Hepatocyte (in vitro differentiated cells): ENCODE measurements around the gene NPFFR2. TPM values are rescaled to one million over a fixed set of nuclear protein-coding genes. Genes with fewer than 3 reads are reported as not detected.
A peak's percentile ranks its signal among the peaks of the same experiment; 100 is the strongest.
"Not testable (repeated sequence)": the region's sequence is repeated elsewhere in the genome, so short reads cannot be mapped to it uniquely, and the experiment has no call there.

ENCODE experiments used
- DNase-seq: peaks from one replicate; pipeline ENCODE4 v3.0.0-alpha.2; 2016; ENCODE audit warnings: low spot score
- H2AFZ ChIP-seq: fragments of 200-600 bp; sonication (generic); 2 replicates; pipeline ENCODE4 v1.6.0; 2016; ENCODE audit warnings: antibody characterized with exemption, mild to moderate bottlenecking
- H3K27ac ChIP-seq: fragments of 200-600 bp; sonication (generic); 2 replicates; pipeline ENCODE4 v1.5.1; 2016; ENCODE audit warnings: mild to moderate bottlenecking
- H3K27me3 ChIP-seq: fragments of 200-600 bp; sonication (generic); 2 replicates; pipeline ENCODE4 v1.6.1; 2016
- H3K36me3 ChIP-seq: fragments of 200-600 bp; sonication (generic); replicated peaks from 2 replicates; pipeline ENCODE4 v1.5.1; 2016; ENCODE audit warnings: low read depth; ENCODE audit not compliant: insufficient read depth
- H3K4me1 ChIP-seq: fragments of 200-600 bp; sonication (generic); 2 replicates; pipeline ENCODE4 v1.5.1; 2016; ENCODE audit warnings: mild to moderate bottlenecking, moderate library complexity; ENCODE audit not compliant: insufficient read depth
- H3K4me2 ChIP-seq: fragments of 200-600 bp; sonication (generic); 2 replicates; pipeline ENCODE4 v1.6.0; 2016
- H3K4me3 ChIP-seq: fragments of 200-600 bp; sonication (generic); 2 replicates; pipeline ENCODE4 v1.5.1; 2016; ENCODE audit warnings: mild to moderate bottlenecking
- H3K79me2 ChIP-seq: fragments of 200-600 bp; sonication (generic); 2 replicates; pipeline ENCODE4 v1.6.0; 2017; ENCODE audit warnings: mild to moderate bottlenecking
- H3K9me2 ChIP-seq: fragments of 200-600 bp; sonication (generic); replicated peaks from 2 replicates; pipeline ENCODE4 v1.6.0; 2017; ENCODE audit warnings: mild to moderate bottlenecking; ENCODE audit not compliant: insufficient read depth
- H3K9me3 ChIP-seq: fragments of 200-600 bp; sonication (generic); 2 replicates; pipeline ENCODE4 v1.5.1; 2016; ENCODE audit warnings: low read depth, mild to moderate bottlenecking
- H4K20me1 ChIP-seq: fragments of 200-600 bp; sonication (generic); 2 replicates; pipeline ENCODE4 v1.6.0; 2016; ENCODE audit warnings: mild to moderate bottlenecking; ENCODE audit not compliant: insufficient read depth, poor library complexity, severe bottlenecking
- EZH2 ChIP-seq: fragments of 200-600 bp; sonication (generic); IDR thresholded peaks from 2 replicates; pipeline ENCODE4 v1.6.1; 2016; ENCODE audit warnings: antibody characterized with exemption, mild to moderate bottlenecking, borderline replicate concordance
- EZH2phosphoT487 ChIP-seq: fragments of 200-600 bp; sonication (generic); IDR thresholded peaks from one replicate; pipeline ENCODE4 v1.6.1; 2018; ENCODE audit warnings: antibody characterized with exemption, mild to moderate bottlenecking, low read depth, moderate library complexity; ENCODE audit not compliant: unreplicated experiment, severe bottlenecking
- WGBS: methylation state at CpG from one replicate; pipeline ENCODE4 v1.1.6; 2016; ENCODE audit warnings: low lambda C conversion rate; ENCODE audit errors: missing lambda C conversion rate; 5-methylcytosine and 5-hydroxymethylcytosine counted together
- polyA plus RNA-seq: library from polyadenylated mRNA; unstranded; fragments of >200 nt; fragmentation: Nextera tagmentation; extraction: Ambion mirVana; gene quantifications from 2 replicates; pipeline ENCODE4 v1.2.1, GENCODE V29; 2016
- total RNA-seq: library from RNA; depleted of rRNA; stranded (reverse); fragments of >200 nt; gene quantifications from 2 replicates; pipeline ENCODE4 v1.2.3, GENCODE V29; 2014
- TF ChIP-seq, protein P1 (sequence below): fragments of 200-600 bp; sonication (generic); IDR thresholded peaks from 2 replicates; pipeline ENCODE4 v1.5.1; 2016; ENCODE audit warnings: antibody characterized with exemption, mild to moderate bottlenecking; ENCODE audit not compliant: poor library complexity

NPFFR2 gene
- total and polyA plus RNA-seq, 2 experiments from 2014 or later: 2.0 to 2.9 TPM

DNA sequence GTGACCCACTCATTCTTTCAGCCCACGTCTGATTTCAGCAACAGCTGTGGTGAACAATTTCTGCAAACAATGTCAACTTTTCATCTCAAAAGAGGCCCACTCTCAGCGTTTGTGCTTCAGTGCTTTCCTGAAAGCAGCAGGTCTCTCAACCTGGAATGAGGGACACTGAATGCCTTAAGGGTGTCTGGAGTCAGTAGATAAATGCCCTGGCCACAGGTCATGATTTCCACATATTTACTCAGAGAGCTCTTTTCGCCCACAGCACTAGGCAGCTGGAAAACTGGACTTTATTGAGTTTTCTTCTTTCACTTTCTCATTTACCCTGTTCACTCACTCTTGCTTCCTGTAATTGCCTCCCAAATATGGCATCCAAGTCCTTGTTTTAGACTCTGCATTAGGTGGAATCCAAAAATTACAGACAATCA is 52.8 kb downstream of the NPFFR2 start:
- H3K4me2 ChIP-seq: peak overlapping the region; percentile 31
- H3K27me3 ChIP-seq: no peaks in the 10 kb centered on the region
- H4K20me1 ChIP-seq: no peaks in the 10 kb centered on the region
- no peak overlapping the region for H2AFZ ChIP-seq
- TF ChIP-seq, protein P1, sequence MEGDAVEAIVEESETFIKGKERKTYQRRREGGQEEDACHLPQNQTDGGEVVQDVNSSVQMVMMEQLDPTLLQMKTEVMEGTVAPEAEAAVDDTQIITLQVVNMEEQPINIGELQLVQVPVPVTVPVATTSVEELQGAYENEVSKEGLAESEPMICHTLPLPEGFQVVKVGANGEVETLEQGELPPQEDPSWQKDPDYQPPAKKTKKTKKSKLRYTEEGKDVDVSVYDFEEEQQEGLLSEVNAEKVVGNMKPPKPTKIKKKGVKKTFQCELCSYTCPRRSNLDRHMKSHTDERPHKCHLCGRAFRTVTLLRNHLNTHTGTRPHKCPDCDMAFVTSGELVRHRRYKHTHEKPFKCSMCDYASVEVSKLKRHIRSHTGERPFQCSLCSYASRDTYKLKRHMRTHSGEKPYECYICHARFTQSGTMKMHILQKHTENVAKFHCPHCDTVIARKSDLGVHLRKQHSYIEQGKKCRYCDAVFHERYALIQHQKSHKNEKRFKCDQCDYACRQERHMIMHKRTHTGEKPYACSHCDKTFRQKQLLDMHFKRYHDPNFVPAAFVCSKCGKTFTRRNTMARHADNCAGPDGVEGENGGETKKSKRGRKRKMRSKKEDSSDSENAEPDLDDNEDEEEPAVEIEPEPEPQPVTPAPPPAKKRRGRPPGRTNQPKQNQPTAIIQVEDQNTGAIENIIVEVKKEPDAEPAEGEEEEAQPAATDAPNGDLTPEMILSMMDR: no peak
- no peak for TF ChIP-seq EZH2
- no peak for TF ChIP-seq EZH2phosphoT487
- no peaks in the 10 kb centered on the region for H3K79me2 ChIP-seq
- WGBS: 21% methylated on average over 3 of the region's 3 CpGs
- no peaks in the 10 kb centered on the region for H3K36me3 ChIP-seq
- no peaks in the 10 kb centered on the region for H3K4me1 ChIP-seq
- DNase-seq: peak; percentile 11
- H3K9me3 ChIP-seq: no peaks in the 10 kb centered on the region
- no peaks in the 10 kb centered on the region for H3K9me2 ChIP-seq
- H3K27ac ChIP-seq: no peak overlapping the region
- no peak overlapping the region for H3K4me3 ChIP-seq

DNA sequence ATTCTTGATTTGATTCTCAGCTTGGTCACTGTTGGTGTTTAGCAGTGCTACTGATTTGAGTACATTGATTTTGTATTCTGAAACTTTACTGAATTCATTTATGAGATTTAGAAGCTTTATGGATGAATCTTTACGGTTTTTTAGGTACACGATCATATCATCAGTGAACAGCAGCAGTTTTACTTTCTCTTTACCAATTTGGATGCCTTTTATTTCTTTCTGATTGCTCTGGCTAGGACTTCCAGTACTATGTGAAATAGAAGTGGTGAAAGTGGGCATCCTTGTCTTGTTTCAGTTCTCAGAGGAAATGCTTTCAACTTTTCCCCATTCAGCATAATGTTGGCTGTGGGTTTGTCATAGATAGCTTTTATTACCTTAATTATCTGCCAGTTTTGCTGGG is 58.8 kb downstream of the NPFFR2 start:
- not testable (repeated sequence) for H2AFZ ChIP-seq, H3K4me2 ChIP-seq, H3K9me3 ChIP-seq, H3K79me2 ChIP-seq, H3K36me3 ChIP-seq, DNase-seq, H4K20me1 ChIP-seq, H3K9me2 ChIP-seq, H3K27me3 ChIP-seq, H3K4me3 ChIP-seq, H3K27ac ChIP-seq, H3K4me1 ChIP-seq
- 95% methylated on average over 2 of the region's 2 CpGs for WGBS

DNA sequence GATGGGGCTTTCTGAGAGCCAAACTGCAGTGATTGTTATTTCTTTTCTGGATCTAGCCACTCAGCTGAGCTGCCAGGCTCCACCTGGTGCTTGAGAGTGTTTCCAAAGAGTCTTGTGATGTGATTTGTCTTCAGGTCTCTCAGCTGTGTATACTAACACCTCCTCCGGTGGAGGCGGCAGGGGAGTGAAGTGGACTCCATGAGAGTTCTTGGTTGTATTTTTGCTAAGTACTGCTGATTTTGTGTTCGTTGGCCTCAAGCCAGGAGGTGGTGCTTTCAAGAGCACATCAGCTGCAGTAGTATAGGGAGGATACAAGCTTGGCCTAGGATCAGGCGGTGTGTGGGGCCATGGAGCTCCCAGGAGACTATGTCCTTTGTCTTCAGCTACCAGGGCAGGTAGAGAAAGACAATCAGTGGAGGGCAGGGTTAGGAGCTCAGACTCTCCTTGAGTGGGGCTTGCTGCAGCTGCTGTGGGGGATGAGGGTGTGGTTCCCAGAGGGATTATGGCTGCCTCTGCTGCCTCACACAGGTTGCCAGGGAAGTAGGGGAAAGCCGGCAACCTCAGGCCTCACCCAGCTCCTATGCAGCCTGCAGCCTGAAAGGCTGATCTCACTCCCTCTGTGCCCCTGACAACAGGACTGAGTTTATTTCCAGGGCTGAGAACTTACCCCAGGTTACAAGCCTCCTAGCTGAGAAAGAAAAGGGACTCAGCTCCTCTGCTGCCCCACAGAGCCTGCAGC is 62.4 kb downstream of the NPFFR2 start:
- no peak for DNase-seq
- no peak overlapping the region for H3K4me2 ChIP-seq
- WGBS: 86% methylated on average over 5 of the region's 5 CpGs

DNA sequence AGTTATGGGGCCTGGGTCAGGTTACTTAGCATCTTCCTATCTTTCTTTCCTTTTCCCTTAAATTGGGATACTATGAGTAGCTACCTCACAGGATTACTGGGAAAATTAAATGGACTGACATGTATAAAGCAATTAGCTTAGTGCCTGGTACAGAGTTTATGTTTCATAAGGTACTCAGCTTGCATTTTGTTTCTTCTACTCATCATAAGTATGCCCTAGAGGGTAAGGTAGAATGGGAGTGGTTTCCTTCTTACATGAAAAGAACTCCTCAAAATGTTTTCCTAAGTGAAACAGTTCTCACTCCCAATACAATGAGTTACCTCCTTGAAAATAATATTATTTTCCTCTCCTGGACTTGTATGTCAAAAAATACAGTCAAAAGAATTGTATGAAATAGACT is 75.7 kb downstream of the NPFFR2 start:
- Histone ChIP-seq H3K4me1 (no peaks in the 10 kb centered on the region), H3K27ac (no peak overlapping the region), H3K9me2 (no peaks in the 10 kb centered on the region), H2AFZ (no peak overlapping the region), H3K4me3 (no peak overlapping the region), H3K27me3 (no peaks in the 10 kb centered on the region), H4K20me1 (no peaks in the 10 kb centered on the region), H3K9me3 (no peaks in the 10 kb centered on the region), H3K36me3 (no peaks in the 10 kb centered on the region), H3K79me2 (no peaks in the 10 kb centered on the region), H3K4me2 (no peak overlapping the region)
- TF ChIP-seq EZH2 (no peak), EZH2phosphoT487 (no peak)
- TF ChIP-seq, protein P1: no peak
- no peak for DNase-seq

More for the DNA sequence above, 62.4 kb downstream of the NPFFR2 start:
- Histone ChIP-seq H3K27ac (no peak overlapping the region), H2AFZ (no peak overlapping the region), H3K27me3 (no peaks in the 10 kb centered on the region), H3K9me3 (no peaks in the 10 kb centered on the region), H3K4me1 (no peaks in the 10 kb centered on the region), H3K79me2 (no peaks in the 10 kb centered on the region), H3K4me3 (no peak overlapping the region), H3K36me3 (no peaks in the 10 kb centered on the region), H3K9me2 (no peaks in the 10 kb centered on the region), H4K20me1 (no peaks in the 10 kb centered on the region)
- TF ChIP-seq, protein P1: no peak
- TF ChIP-seq EZH2phosphoT487 (no peak), EZH2 (no peak)
